Measurements from ENCODE around the gene EGFR.

DNA sequence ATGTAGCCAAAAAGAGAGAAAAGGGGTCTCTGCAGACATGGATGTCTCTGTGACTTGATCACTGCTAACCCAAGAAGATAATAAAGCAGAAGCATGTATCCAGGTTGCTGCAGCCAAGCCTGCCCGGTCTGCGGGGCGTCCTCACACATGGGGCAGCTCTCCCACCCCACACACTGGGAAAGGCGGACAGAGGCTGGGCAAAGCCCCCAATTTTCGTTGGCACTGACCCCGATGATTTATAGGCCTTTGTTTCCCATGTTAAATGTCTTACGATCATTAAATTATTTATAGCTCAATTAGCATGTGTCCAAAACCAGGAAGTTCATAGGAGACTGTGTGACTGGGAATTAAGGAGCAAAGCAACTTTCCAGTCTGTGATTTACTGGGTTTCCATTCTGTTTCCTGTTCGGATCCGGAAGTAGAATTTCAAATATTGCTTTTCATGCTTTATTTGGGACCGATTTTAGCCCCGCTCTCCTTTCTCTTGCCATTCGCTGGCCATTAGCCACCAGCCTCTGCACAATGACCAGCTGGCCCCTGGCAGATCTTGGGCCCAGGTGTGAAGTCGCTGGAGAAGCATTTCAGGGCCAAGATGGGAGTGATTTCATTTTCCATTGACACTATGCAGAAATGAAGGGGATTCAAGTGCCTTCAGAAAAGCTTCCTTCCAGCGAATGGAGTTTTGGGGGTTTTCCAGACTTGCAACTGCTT, 91.6 kb downstream of the EGFR start:
- TF ChIP-seq, protein P1, sequence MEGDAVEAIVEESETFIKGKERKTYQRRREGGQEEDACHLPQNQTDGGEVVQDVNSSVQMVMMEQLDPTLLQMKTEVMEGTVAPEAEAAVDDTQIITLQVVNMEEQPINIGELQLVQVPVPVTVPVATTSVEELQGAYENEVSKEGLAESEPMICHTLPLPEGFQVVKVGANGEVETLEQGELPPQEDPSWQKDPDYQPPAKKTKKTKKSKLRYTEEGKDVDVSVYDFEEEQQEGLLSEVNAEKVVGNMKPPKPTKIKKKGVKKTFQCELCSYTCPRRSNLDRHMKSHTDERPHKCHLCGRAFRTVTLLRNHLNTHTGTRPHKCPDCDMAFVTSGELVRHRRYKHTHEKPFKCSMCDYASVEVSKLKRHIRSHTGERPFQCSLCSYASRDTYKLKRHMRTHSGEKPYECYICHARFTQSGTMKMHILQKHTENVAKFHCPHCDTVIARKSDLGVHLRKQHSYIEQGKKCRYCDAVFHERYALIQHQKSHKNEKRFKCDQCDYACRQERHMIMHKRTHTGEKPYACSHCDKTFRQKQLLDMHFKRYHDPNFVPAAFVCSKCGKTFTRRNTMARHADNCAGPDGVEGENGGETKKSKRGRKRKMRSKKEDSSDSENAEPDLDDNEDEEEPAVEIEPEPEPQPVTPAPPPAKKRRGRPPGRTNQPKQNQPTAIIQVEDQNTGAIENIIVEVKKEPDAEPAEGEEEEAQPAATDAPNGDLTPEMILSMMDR (IDR thresholded peaks at IDR 0.05; ENCODE audit: low read depth, low read length): no peak
- TF ChIP-seq EZH2phosphoT487 (IDR thresholded peaks at IDR 0.05; ENCODE audit: low read depth): no peak
